OCI-LY3 (cell line): Measurements from ENCODE around the gene LBP.
A peak's percentile ranks its signal among the peaks of the same experiment; 100 is the strongest.

Experiments used
- H2AFZ ChIP-seq: fragments of 200-600, 300-600 bp; shearing (Covaris generic); 2 replicates; pipeline ENCODE4 v1.6.0; 2014; ENCODE audit warnings: antibody characterized with exemption, low read depth, low read length
- H3K27ac ChIP-seq: fragments of 200-600, 300-600 bp; sonication (generic); 2 replicates; pipeline ENCODE4 v1.5.1; 2014; ENCODE audit warnings: mild to moderate bottlenecking, low read length, moderate library complexity, mixed read lengths
- H3K27me3 ChIP-seq: fragments of 200-600, 300-600 bp; sonication (generic); 2 replicates; pipeline ENCODE4 v1.6.1; 2014; ENCODE audit warnings: low read depth, low read length, mixed read lengths
- H3K36me3 ChIP-seq: fragments of 200-600, 300-600 bp; sonication (generic); replicated peaks from 2 replicates; pipeline ENCODE3; 2014; ENCODE audit warnings: low read depth, low read length, mixed read lengths
- H3K4me1 ChIP-seq: fragments of 300-600, 200-600 bp; sonication (generic); 2 replicates; pipeline ENCODE4 v1.6.1; 2014; ENCODE audit warnings: low read length, mixed read lengths
- H3K4me2 ChIP-seq: fragments of 200-600, 300-600 bp; sonication (generic); 2 replicates; pipeline ENCODE4 v1.6.1; 2014; ENCODE audit warnings: low read length, mixed read lengths
- H3K4me3 ChIP-seq: fragments of 300-600, 200-600 bp; sonication (generic); 2 replicates; pipeline ENCODE4 v1.5.1; 2014; ENCODE audit warnings: antibody characterized with exemption, mild to moderate bottlenecking, low read length, moderate library complexity
- H3K79me2 ChIP-seq: fragments of 300-600, 200-600 bp; shearing (Covaris generic); 2 replicates; pipeline ENCODE4 v1.6.1; 2014; ENCODE audit warnings: mild to moderate bottlenecking, low read length, mixed read lengths
- H3K9ac ChIP-seq: fragments of 300-600, 200-600 bp; shearing (Covaris generic); 2 replicates; pipeline ENCODE4 v1.6.0; 2014; ENCODE audit warnings: mild to moderate bottlenecking, low read length, moderate library complexity
- H3K9me3 ChIP-seq: fragments of 200-600, 300-600 bp; shearing (Covaris generic); 2 replicates; pipeline ENCODE4 v1.6.1; 2014; ENCODE audit warnings: low read length, mixed read lengths; ENCODE audit not compliant: insufficient read depth
- H4K20me1 ChIP-seq: fragments of 200-600, 300-600 bp; sonication (generic); 2 replicates; pipeline ENCODE4 v1.6.1; 2016; ENCODE audit warnings: low read length, mixed read lengths; ENCODE audit not compliant: insufficient read depth
- EZH2phosphoT487 ChIP-seq: fragments of 200-600 bp; shearing (Covaris generic); IDR thresholded peaks from 2 replicates; pipeline ENCODE4 v1.6.1; 2018; ENCODE audit warnings: antibody characterized with exemption, mixed run types, low read depth
- TF ChIP-seq, protein P1 (sequence below): fragments of 200-600, 300-600 bp; sonication (generic); IDR thresholded peaks from 2 replicates; pipeline ENCODE4 v1.5.1; 2014; ENCODE audit warnings: antibody characterized with exemption, low read length, low read depth

Gene LBP

GRCh38 chr20:38304845-38305447 is 41.3 kb upstream of the LBP start:
- Histone ChIP-seq H3K27me3 (peaks cover 32% of the 10 kb centered on the region), H4K20me1 (no peaks in the 10 kb centered on the region), H3K9me3 (no peaks in the 10 kb centered on the region), H3K79me2 (no peaks in the 10 kb centered on the region), H3K4me3 (no peak overlapping the region), H3K4me2 (no peak overlapping the region), H2AFZ (no peak overlapping the region; the same call in 1 of the 2 replicates), H3K27ac (no peak overlapping the region), H3K36me3 (no peaks in the 10 kb centered on the region), H3K4me1 (no peaks in the 10 kb centered on the region), H3K9ac (no peak overlapping the region)
- TF ChIP-seq, protein P1, sequence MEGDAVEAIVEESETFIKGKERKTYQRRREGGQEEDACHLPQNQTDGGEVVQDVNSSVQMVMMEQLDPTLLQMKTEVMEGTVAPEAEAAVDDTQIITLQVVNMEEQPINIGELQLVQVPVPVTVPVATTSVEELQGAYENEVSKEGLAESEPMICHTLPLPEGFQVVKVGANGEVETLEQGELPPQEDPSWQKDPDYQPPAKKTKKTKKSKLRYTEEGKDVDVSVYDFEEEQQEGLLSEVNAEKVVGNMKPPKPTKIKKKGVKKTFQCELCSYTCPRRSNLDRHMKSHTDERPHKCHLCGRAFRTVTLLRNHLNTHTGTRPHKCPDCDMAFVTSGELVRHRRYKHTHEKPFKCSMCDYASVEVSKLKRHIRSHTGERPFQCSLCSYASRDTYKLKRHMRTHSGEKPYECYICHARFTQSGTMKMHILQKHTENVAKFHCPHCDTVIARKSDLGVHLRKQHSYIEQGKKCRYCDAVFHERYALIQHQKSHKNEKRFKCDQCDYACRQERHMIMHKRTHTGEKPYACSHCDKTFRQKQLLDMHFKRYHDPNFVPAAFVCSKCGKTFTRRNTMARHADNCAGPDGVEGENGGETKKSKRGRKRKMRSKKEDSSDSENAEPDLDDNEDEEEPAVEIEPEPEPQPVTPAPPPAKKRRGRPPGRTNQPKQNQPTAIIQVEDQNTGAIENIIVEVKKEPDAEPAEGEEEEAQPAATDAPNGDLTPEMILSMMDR = peak; percentile 81
- no peak for TF ChIP-seq EZH2phosphoT487

DNA sequence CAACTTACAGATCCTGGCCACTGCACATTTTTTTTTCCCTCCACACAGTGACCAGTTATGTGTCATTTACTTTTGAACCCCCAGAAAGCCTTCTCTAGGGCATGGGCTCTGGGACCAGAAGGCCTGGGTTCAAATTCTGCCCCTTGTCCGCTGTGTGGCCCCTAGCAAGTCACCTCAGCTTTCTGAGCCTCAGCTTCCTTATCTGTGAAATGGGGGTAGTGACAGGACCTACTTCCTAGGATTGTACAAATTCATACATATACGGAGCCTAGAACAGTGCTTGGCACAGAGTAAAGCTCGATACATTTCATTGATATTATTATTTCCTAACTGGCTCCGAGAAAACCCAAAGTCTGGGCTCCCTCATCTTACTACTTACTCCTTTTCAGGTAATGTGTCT is 40.7 kb upstream of the LBP start:
- TF ChIP-seq, protein P1 = no peak
- TF ChIP-seq EZH2phosphoT487 = no peak
- Histone ChIP-seq H3K79me2 (no peaks in the 10 kb centered on the region), H4K20me1 (no peaks in the 10 kb centered on the region), H3K4me2 (no peak overlapping the region), H3K4me1 (no peaks in the 10 kb centered on the region), H3K36me3 (no peaks in the 10 kb centered on the region), H2AFZ (no peak overlapping the region), H3K27ac (no peak overlapping the region), H3K4me3 (no peak overlapping the region), H3K9me3 (no peaks in the 10 kb centered on the region), H3K27me3 (peaks cover 38% of the 10 kb centered on the region), H3K9ac (no peak overlapping the region)

- peaks cover 46% of the 10 kb centered on the region for H3K27me3 ChIP-seq
- TF ChIP-seq EZH2phosphoT487 = no peak
- TF ChIP-seq, protein P1 = no peak
- no peak overlapping the region for H3K9ac ChIP-seq
- H4K20me1 ChIP-seq = no peaks in the 10 kb centered on the region
- no peaks in the 10 kb centered on the region for H3K4me1 ChIP-seq
- H3K9me3 ChIP-seq = no peaks in the 10 kb centered on the region
- H3K36me3 ChIP-seq = no peaks in the 10 kb centered on the region
- no peaks in the 10 kb centered on the region for H3K79me2 ChIP-seq
- H3K27ac ChIP-seq = no peak overlapping the region
- no peak overlapping the region for H3K4me2 ChIP-seq
- H3K4me3 ChIP-seq = no peak overlapping the region
- H2AFZ ChIP-seq = no peak overlapping the region
These were observed 39.9 kb upstream of the LBP start for GRCh38 chr20:38306379-38306778.

DNA sequence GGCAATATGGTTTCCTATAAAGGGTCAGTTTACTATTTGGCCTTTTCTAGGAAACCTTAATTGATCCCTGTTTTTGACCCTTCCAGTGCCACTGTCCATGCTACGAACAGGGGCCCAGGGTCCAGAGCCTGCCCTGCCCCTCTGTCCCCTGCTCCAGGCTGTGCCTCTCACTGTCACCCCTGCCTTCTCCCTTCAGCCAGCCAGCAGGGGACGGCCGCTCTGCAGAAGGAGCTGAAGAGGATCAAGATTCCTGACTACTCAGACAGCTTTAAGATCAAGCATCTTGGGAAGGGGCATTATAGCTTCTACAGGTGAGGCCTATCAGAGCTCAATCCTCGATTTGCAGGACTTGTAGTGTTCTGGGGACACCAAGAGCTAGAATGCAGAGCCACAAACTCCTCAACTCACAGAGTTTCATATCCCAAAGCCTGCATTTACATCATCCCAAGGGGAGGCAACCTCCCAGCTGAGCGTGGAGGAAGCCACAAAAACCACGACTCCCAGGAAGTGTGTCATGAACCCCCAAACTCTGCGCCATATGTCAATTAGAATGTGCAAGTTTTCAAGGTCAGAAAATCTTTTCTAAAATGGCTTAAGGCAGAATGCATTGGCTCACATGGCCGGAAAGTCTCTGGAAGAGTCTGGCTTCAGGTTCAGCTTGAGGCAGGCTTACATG is 38.8 kb upstream of the LBP start:
- no peak overlapping the region for H3K4me3 ChIP-seq
- H3K4me1 ChIP-seq = no peaks in the 10 kb centered on the region
- no peak overlapping the region for H2AFZ ChIP-seq
- H3K9ac ChIP-seq = no peak overlapping the region
- no peak overlapping the region for H3K27ac ChIP-seq
- H3K36me3 ChIP-seq = no peaks in the 10 kb centered on the region
- H3K79me2 ChIP-seq = no peaks in the 10 kb centered on the region
- no peaks in the 10 kb centered on the region for H4K20me1 ChIP-seq
- H3K9me3 ChIP-seq = no peaks in the 10 kb centered on the region
- TF ChIP-seq EZH2phosphoT487 = no peak
- TF ChIP-seq, protein P1 = no peak
- H3K27me3 ChIP-seq = peaks cover 53% of the 10 kb centered on the region
- no peak overlapping the region for H3K4me2 ChIP-seq
